ENCODE measurements around the gene SLCO2A1.

The SLCO2A1 gene

DNA sequence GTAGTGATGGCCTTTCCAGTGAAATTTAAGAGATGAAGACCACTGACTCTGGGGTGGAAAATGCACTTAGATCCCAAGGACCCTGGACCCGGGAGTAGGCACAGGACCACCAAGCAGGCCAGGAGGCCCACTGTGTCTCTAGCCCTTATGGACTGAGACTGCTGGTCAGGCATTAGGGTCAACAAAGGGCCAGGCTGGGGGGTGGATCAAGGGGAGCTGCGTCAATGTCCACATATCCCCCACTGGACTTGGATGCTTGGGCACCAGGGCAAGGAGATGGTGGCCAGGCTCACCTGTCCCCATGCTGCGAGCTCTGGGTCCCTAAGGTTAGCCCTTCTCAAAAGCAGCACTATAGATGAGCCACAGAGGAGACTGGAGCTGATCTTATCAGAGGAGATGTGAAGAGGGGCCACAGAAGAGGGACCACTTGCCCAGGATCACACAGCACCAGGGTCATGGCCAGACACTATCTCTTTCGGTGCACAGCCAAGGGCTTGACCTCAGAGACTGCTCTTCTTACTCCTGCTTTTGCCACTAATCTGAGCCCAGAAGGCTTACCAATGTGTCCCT is 148.8 kb downstream of the SLCO2A1 start:
- no peak for TF ChIP-seq GLIS3 (CRISPR knock-in tag; IDR thresholded peaks at IDR 0.05)
- TF ChIP-seq ARNTL (CRISPR knock-in tag; IDR thresholded peaks at IDR 0.05; ENCODE audit: borderline replicate concordance, low read depth), result no peak
- no peak for TF ChIP-seq ZC3H10 (CRISPR knock-in tag; IDR thresholded peaks at IDR 0.05)
- no peak for ATAC-seq

GRCh38 chr3:133880287-133880686 is 149.4 kb downstream of the SLCO2A1 start:
- TF ChIP-seq OSR1 (CRISPR knock-in tag; IDR thresholded peaks at IDR 0.05) (no peak), ZNF70 (CRISPR knock-in tag; IDR thresholded peaks at IDR 0.05) (no peak), ZFP3 (CRISPR knock-in tag; IDR thresholded peaks at IDR 0.05) (no peak), CREB5 (CRISPR knock-in tag; IDR thresholded peaks at IDR 0.05; ENCODE audit: low read depth) (no peak), ZNF8 (CRISPR knock-in tag; IDR thresholded peaks at IDR 0.05) (no peak), ZFP30 (CRISPR knock-in tag; IDR thresholded peaks at IDR 0.05) (no peak), TOX (CRISPR knock-in tag; IDR thresholded peaks at IDR 0.05; ENCODE audit: borderline replicate concordance) (no peak), CSDC2 (CRISPR knock-in tag; IDR thresholded peaks at IDR 0.05) (no peak), TCF4 (CRISPR knock-in tag; IDR thresholded peaks at IDR 0.05; ENCODE audit: borderline replicate concordance) (no peak), BACH2 (CRISPR knock-in tag; IDR thresholded peaks at IDR 0.05; ENCODE audit: borderline replicate concordance) (no peak), ZC3H10 (CRISPR knock-in tag; IDR thresholded peaks at IDR 0.05) (no peak), RARB (CRISPR knock-in tag; IDR thresholded peaks at IDR 0.05) (no peak)
- TF ChIP-seq, protein P1, sequence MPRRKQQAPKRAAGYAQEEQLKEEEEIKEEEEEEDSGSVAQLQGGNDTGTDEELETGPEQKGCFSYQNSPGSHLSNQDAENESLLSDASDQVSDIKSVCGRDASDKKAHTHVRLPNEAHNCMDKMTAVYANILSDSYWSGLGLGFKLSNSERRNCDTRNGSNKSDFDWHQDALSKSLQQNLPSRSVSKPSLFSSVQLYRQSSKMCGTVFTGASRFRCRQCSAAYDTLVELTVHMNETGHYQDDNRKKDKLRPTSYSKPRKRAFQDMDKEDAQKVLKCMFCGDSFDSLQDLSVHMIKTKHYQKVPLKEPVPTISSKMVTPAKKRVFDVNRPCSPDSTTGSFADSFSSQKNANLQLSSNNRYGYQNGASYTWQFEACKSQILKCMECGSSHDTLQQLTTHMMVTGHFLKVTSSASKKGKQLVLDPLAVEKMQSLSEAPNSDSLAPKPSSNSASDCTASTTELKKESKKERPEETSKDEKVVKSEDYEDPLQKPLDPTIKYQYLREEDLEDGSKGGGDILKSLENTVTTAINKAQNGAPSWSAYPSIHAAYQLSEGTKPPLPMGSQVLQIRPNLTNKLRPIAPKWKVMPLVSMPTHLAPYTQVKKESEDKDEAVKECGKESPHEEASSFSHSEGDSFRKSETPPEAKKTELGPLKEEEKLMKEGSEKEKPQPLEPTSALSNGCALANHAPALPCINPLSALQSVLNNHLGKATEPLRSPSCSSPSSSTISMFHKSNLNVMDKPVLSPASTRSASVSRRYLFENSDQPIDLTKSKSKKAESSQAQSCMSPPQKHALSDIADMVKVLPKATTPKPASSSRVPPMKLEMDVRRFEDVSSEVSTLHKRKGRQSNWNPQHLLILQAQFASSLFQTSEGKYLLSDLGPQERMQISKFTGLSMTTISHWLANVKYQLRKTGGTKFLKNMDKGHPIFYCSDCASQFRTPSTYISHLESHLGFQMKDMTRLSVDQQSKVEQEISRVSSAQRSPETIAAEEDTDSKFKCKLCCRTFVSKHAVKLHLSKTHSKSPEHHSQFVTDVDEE (CRISPR knock-in tag; IDR thresholded peaks at IDR 0.05), result no peak
- no peak for ATAC-seq

- ATAC-seq, result no peak
- TF ChIP-seq ARNTL (CRISPR knock-in tag; IDR thresholded peaks at IDR 0.05; ENCODE audit: borderline replicate concordance, low read depth), result no peak
- TF ChIP-seq ZNF70 (CRISPR knock-in tag; IDR thresholded peaks at IDR 0.05), result no peak
- no peak for TF ChIP-seq PATZ1 (CRISPR knock-in tag; IDR thresholded peaks at IDR 0.05; ENCODE audit: borderline replicate concordance)
- TF ChIP-seq TCF4 (CRISPR knock-in tag; IDR thresholded peaks at IDR 0.05; ENCODE audit: borderline replicate concordance), result no peak
These were observed 151.2 kb downstream of the SLCO2A1 start for GRCh38 chr3:133878518-133878917.
